ENCODE measurements around the gene FGF5.

The FGF5 gene

GRCh38 chr4:80239480-80240150, 26.8 kb upstream of the FGF5 start:
- no peak overlapping the region for H3K4me3 ChIP-seq (ENCODE audit: low read depth, low read length)
- TF ChIP-seq ZNF624 (tag by site-specific recombination; IDR thresholded peaks at IDR 0.05) (no peak), ZNF121 (tag by site-specific recombination; IDR thresholded peaks at IDR 0.05) (no peak), ZNF23 (tag by site-specific recombination; IDR thresholded peaks at IDR 0.05; ENCODE audit: borderline replicate concordance) (no peak), ZNF660 (tag by site-specific recombination; IDR thresholded peaks at IDR 0.05) (no peak), ZNF211 (tag by site-specific recombination; IDR thresholded peaks at IDR 0.05; ENCODE audit: low read depth) (no peak), ZNF362 (tag by site-specific recombination; IDR thresholded peaks at IDR 0.05) (no peak), MEIS1 (CRISPR knock-in tag; IDR thresholded peaks at IDR 0.05; ENCODE audit: borderline replicate concordance) (no peak), ZNF629 (tag by site-specific recombination; IDR thresholded peaks at IDR 0.05) (no peak), ZNF155 (tag by site-specific recombination; IDR thresholded peaks at IDR 0.05) (no peak), GLI4 (tag by site-specific recombination; IDR thresholded peaks at IDR 0.05) (no peak), ZFP41 (tag by site-specific recombination; IDR thresholded peaks at IDR 0.05; ENCODE audit: borderline replicate concordance) (no peak), ZNF311 (tag by site-specific recombination; IDR thresholded peaks at IDR 0.05; ENCODE audit: borderline replicate concordance) (no peak), SP7 (tag by site-specific recombination; IDR thresholded peaks at IDR 0.05) (no peak), ZNF692 (tag by site-specific recombination; IDR thresholded peaks at IDR 0.05) (no peak), ZFP37 (tag by site-specific recombination; IDR thresholded peaks at IDR 0.05) (no peak), ZBTB26 (tag by site-specific recombination; optimal IDR thresholded peaks at IDR 0.05) (no peak), ZNF501 (tag by site-specific recombination; IDR thresholded peaks at IDR 0.05) (no peak), ZNF707 (tag by site-specific recombination; IDR thresholded peaks at IDR 0.05) (no peak), PBX3 (CRISPR knock-in tag; IDR thresholded peaks at IDR 0.05) (no peak)
- H3K36me3 ChIP-seq (ENCODE audit: control insufficient read depth in 2 of 2, insufficient read depth in 1 of 2, low read length in 2 of 2) = no peaks in the 10 kb centered on the region
- no peaks in the 10 kb centered on the region for H3K4me1 ChIP-seq (ENCODE audit: control insufficient read depth, insufficient read depth, low read length)
- no peaks in the 10 kb centered on the region for H3K9me3 ChIP-seq (ENCODE audit: control insufficient read depth, insufficient read depth, low read depth, low read length)
- ChIA-PET CTCF (interaction anchor here (0.7 kb wide), 1 partner anchor 76 kb away, joined by 3 read pairs; no protein-coding TSS in a partner anchor), POLR2A (no interaction called here)
- H3K27ac ChIP-seq (ENCODE audit: extremely low read depth, low read depth, low read length) = no peak overlapping the region

- ChIA-PET POLR2A (no interaction called here), CTCF (no interaction called here)
- Histone ChIP-seq H3K36me3 (ENCODE audit: control insufficient read depth in 2 of 2, insufficient read depth in 1 of 2, low read length in 2 of 2) (no peaks in the 10 kb centered on the region), H3K9me3 (ENCODE audit: control insufficient read depth, insufficient read depth, low read depth, low read length) (no peaks in the 10 kb centered on the region), H3K27ac (ENCODE audit: extremely low read depth, low read depth, low read length) (no peak overlapping the region), H3K4me3 (ENCODE audit: low read depth, low read length) (no peak overlapping the region), H3K4me1 (ENCODE audit: control insufficient read depth, insufficient read depth, low read length) (no peaks in the 10 kb centered on the region)
- TF ChIP-seq HIC1 (tag by site-specific recombination; IDR thresholded peaks at IDR 0.05) (0 out of 2 replicates have a peak, but pooled peaks have one; percentile 21), ATF2 (tag by site-specific recombination; IDR thresholded peaks at IDR 0.05; ENCODE audit: low read depth) (0 out of 2 replicates have a peak, but pooled peaks have one; percentile 3), SP7 (tag by site-specific recombination; IDR thresholded peaks at IDR 0.05) (peak; percentile 52; the same call in 1 of the 2 replicates), ZFP37 (tag by site-specific recombination; IDR thresholded peaks at IDR 0.05) (no peak), ZNF843 (tag by site-specific recombination; IDR thresholded peaks at IDR 0.05) (0 out of 2 replicates have a peak, but pooled peaks have one; percentile 28)
These were observed 25.5 kb upstream of the FGF5 start for GRCh38 chr4:80240976-80241375.
